MV-4-11 (cell line): Measurements from ENCODE around the gene ESYT2.
"Not testable (repeated sequence)": the region's sequence is repeated elsewhere in the genome, so short reads cannot be mapped to it uniquely, and the experiment has no call there.

Experiments used
- DNase-seq: peaks from one replicate; lab custom pipeline; 2025; lab: John Stamatoyannopoulos, UW

The ESYT2 gene, protein sequence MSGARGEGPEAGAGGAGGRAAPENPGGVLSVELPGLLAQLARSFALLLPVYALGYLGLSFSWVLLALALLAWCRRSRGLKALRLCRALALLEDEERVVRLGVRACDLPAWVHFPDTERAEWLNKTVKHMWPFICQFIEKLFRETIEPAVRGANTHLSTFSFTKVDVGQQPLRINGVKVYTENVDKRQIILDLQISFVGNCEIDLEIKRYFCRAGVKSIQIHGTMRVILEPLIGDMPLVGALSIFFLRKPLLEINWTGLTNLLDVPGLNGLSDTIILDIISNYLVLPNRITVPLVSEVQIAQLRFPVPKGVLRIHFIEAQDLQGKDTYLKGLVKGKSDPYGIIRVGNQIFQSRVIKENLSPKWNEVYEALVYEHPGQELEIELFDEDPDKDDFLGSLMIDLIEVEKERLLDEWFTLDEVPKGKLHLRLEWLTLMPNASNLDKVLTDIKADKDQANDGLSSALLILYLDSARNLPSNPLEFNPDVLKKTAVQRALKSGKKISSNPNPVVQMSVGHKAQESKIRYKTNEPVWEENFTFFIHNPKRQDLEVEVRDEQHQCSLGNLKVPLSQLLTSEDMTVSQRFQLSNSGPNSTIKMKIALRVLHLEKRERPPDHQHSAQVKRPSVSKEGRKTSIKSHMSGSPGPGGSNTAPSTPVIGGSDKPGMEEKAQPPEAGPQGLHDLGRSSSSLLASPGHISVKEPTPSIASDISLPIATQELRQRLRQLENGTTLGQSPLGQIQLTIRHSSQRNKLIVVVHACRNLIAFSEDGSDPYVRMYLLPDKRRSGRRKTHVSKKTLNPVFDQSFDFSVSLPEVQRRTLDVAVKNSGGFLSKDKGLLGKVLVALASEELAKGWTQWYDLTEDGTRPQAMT

DNA sequence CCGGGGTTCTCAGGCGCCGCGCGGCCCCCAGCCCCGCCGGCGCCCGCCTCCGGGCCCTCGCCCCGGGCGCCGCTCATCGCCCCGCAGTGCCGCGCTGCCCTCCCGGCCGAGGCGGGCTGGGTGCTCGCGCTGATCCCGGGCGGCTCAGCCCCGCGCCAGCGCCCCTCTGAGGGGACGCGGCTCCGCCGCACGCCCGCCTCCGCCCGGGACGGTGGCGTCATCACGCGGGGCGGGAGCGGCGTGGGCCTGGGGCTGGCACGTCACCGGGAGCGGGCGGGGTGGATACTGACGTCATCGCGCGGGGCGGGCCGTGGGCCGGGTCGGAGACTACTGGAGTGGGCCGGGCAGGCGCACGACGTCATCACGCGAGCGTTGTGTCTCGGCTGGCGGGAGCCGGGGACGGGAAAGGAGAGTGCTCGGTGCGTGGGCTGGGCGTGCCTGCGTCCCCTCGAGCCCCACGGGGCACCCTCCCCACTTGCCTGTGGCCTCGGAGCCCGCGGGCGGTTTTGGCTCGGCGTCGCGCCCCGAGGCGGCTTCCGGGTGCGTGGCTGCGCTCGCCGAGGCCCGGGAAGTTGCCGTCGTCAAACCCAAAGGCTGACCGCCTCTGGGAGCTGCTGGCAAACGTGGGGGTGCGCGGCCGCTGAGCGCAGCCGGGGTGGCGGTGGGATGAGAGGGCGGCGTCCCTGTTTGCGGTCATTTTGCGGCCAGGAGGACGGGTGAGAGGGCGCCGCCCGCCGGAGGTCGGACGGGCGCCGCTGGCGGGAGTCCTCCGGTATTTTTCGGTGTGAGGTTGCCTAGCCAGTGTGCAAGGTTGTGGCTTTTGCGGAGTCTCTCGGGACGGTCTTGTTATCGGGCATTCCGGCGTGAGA lies at the start of gene ESYT2:
Gene ESYT2, minus strand, starts transcription at position 168 of the 869 bp plus-strand sequence. Its CDS starts 91 bp downstream, at position 77.
- peak; percentile 94 for DNase-seq

DNA sequence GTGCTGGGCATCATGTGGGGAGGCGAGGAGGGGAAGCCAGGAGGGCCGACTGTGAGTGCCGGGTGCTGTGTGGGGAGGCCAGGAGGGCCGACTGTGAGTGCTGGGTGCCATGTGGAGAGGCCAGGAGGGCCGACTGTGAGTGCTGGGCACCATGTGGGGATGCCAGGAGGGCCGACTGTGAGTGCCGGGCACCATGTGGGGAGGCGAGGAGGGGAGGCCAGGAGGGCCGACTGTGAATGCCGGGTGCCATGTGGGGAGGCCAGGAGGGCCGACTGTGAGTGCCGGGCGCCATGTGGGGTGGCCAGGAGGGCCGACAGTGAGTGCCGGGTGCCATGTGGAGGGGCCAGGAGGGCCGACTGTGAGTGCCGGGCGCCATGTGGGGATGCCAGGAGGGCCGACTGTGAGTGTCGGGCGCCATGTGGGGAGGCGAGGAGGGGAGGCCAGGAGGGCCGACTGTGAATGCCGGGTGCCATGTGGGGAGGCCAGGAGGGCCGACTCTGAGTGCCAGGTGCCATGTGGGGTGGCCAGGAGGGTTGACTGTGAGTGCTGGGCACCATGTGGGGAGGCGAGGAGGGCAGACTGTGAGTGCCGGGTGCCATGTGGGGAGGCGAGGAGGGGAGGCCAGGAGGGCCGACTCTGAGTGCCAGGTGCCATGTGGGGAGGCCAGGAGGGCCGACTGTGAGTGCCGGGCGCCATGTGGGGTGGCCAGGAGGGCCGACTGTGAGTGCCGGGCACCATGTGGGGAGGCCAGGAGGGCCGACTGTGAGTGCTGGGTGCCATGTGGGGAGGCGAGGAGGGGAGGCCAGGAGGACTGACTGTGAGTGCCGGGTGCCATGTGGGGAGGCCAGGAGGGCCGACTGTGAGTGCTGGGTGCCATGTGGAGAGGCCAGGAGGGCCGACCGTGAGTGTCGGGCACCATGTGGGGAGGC lies 49.1 kb upstream of the ESYT2 start:
- not testable (repeated sequence) for DNase-seq

DNA sequence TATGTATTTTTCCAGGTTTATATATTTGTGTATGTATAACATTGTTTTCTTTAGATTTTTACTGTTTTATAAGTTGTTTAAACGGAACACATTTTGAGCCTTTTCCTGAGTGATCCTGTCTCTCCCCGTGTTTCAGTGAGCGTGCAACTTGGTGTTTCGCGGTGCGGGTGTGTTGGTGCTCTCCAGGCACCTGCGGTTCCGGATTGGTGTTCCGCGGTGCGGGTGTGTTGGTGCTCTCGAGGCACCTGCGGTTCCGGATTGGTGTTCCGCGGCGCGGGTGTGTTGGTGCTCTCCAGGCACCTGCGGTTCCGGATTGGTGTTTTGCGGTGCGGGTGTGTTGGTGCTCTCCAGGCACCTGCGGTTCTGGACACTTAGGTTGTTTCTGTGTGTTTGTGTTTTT lies 47.7 kb upstream of the ESYT2 start:
- DNase-seq, result no peak

DNA sequence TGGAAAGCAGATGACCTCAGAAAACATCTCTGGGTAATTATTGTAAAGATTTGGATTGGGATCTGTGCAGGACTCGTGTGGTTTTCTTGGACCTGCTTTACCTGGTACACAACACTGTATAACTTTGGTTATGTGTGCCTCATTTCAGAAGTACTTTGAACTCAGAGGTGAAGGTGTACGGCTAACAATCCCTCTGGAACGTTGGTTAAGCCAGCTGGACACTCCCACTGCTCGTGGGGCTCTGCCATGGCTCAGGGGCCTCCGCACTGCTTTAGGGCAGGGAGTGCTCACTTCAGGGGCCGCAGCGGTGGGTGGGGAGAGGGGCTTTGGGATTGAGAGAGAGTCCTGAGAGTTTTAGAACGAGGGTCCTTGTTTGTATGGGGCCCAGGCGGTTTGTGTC lies 40.6 kb upstream of the ESYT2 start:
- DNase-seq, result no peak

DNA sequence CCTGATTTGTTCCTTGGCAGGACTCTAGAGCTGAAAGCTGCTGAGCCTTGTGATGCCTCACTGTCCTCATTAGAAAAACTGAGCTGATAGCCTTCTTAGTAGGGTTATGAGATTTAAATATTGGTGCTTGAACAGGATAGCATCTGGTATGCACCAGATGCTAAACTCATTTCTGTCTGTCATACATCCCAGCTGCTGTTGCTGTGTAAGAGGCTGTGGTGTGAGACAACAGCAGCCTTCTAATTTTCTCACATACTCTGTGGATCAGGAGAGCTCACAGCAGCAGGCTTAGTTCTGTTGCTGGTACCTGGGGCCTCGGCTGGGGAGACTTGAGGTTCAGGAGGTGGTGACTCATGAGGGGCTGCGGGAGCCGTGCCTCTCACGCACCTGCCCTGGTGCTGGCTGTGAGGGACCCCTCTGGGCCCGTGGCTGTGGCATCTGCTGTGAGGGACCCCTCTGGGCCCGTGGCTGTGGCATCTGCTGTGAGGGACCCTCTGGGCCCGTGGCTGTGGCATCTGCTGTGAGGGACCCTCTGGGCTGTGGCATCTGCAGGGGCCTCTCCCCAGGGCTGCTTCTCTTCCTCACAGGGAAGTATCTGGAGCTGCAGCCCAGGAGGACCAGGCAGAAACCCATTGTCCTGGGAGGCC lies 39.6 kb upstream of the ESYT2 start:
- DNase-seq, result no peak

DNA sequence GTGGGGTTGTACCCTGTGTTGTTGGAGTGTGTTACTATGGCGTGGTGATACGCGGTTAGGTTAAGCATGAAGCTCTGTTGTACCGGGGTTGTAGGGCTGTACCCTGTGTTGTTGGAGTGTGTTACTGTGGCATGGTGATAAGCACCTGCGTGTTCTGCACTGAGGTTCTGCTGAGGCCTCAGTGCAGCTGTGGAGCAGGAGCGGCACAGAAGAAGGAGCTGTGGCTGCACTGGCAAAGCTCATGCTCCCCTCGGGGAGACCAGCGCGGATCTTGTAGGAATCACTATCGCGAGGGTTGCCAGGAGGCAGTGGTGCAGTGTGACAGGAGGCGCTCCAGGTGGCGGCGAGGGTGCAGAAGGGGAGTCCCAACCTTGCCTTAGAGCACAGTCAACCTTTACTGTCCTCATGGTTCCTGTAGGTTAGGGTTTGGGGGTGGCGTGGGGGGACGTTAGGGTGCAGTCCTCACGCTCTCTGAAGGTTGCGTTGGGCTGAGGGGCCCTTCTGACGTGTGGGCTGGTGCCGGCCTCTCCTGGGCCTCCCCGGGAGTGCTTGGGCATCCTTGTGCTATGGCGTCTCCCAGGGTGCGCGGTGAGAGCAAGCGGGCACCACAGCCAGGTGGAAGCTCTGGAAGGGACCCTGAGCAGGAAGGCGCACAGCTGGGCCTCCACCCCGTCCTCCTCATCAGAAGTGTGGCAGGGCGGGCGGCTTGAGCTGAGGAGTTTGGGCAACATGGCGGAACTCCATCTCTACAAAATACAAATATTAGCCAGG lies 38.1 kb upstream of the ESYT2 start:
- DNase-seq, result no peak

DNA sequence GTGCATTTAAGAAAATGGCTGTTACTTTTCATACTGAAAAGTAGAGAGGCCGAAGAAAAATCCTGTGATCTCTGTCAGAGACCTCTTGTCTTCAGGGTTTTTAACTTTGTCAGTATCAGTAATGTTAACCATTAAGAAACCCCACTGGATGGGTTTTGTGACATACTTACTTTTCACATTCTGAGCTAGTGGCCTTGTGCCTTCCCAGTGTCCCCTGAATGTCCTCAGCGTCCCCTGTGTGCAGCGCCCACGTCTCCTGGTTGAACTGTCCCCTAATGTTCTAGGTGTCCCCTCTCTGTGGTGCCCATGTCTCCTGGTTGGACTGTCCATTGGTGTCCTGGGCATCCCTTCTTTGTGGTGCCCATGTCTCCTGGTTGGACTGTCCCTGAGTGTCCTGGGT lies 36.7 kb upstream of the ESYT2 start:
- DNase-seq, result no peak

DNA sequence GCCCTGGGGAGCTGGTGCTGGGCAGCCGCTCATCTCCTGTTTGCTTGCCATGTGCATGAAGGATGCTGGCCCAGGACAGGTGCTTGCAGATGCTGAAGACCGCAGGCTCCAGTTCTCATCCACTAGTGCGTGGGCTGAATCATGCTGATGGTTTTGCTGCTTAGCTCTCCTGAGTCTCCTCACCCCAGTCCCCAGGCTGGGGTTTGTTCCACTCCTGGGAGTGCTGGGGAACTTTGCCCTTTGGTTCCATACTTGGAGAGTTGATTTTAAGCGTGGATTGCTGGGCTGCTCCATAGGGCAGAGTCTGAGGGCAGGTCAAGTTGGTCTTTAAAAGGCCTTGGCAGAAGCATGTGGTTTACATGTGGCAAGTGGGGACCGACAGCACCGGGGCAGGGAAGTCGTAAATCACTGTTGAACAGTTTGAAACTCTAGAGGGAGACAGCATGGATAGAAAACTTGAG lies 36.2 kb upstream of the ESYT2 start:
- peak; percentile 77 for DNase-seq

DNA sequence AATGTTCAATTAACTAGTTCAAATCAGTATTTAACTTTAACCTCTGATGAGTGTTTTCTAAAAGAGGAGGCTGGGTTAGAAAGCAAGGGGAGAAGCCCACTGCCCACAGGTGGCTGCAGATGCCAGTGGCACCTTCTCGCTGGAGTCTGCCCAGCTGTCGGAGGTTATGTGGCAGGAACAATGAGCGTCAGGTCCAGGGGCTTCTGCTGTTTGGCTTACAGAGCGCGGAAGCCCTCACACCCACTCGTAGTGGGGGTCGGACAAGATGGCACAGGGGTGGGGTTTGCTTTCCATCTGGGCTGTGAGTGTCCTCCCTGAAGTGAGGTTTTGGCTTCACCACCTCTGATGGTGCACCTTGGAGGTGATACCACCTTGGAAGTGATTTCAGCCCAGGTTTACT lies 35.5 kb upstream of the ESYT2 start:
- DNase-seq, result no peak

DNA sequence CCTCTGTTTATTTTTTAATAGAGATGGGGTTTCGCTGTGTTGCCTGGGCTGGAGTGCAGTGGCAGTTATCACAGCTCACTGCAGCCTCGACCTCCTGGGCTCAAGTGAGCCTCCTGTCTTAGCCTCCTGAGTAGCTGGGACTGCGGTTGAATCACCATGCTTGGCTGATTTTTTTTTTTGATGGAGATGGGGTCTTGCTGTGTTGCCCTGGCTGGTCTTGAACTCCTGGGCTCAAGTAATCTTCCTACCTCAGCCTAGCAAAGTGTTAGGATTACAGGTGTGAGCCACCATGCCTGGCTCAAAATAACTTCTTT lies 35.2 kb upstream of the ESYT2 start:
- no peak for DNase-seq

DNA sequence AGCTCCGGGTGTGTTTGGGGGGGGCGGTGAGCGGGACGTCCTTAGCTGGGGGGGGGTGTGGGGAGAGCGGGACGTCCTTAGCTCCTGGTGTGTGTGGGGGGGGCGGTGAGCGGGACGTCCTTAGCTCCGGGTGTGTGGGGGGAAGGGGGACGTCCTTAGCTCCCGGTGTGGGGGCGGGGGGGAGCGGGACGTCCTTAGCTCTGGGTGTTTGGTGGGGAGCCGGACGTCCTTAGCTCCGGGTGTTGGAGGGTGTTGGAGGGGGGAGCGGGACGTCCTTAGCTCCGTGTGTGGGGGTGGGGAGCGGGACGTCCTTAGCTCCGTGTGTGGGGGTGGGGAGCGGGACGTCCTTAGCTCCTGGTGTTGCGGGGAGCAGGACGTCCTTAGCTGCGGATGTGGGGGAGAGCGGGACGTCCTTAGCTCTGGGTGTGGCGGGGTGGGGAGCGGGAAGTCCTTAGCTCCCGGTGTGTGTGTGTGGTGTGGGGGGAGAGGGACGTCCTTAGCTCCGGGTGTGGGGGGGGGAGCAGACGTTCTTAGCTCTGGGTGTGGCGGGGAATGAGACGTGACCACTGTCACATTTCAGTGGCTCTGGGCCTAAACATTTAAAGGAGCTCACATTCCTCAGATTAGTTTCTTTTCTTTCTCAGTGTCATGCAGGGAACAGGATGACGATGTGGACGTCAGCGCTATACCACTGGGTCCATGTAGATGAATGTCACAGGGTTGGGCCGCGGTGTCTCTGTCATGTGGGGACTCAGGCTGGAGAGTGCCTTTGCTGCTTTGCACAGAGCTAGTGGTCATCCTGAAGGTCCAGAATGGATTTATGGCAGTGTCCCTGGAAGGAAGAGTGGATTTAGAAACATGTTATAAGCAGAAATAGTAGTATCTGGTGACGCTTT lies 34.5 kb upstream of the ESYT2 start:
- DNase-seq, result peak; percentile 43

DNA sequence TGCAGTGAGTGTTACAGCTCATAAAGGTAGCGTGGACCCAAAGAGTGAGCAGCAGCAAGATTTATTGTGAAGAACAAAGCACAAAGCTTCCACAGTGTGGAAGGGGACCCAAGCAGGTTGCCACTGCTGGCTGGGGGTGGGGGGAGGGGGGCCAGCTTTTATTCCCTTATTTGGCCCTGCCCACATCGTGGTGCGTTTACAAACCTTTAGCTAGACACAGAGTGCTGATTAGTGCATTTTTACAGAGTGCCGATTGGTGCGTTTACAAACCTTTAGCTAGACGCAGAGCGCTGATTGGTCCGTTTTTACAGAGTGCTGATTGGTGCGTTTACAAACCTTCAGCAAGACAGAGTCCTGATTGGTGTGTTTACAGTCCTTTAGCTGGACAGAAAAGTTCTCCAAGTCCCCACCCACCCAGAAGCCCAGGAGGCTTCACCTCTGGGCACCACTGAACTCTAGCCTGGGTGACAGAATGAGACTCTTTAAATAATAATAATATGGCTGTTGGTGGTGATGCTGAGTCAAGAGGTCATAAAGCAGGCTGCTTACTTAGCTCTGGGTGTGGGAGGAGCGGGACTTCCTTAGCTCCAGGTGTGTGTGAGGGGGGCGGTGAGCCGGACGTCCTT lies 33.8 kb upstream of the ESYT2 start:
- DNase-seq, result not testable (repeated sequence)

DNA sequence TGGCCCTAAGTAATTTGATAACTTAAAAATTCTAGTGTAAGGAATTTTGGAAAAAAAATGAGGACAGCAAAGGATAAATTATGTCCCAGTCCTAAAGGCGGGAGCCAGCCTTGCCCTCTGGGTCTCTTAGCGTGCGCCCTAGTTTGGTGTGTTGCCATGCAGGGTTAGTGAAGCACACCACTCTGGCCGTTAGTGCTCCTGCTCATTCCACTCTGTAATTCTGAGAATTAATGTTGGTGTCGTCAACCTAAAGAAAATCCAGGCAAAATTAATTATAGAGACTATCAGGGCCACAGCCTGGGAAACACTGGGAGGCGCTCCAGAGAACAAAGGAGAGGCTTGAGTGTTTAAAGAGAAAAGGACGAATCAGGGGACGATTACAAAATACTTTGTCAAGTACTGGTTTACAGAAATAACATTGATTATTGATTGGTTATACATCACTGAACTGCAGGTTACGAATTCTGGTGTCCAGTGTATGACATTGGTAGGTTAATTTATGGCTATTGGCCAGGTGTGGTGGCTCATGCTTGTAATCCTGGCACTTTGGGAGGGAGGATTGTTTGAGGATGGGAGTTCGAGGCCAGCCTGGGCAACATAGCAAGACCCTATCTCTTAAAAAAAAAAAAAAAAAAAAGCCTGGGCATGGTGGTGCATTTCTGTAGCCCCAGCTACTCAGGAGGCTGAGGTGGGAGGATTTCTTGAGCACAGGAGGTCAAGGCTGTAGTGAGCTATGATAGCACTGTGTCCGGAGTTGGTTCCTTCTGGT lies 32.8 kb upstream of the ESYT2 start:
- no peak for DNase-seq

DNA sequence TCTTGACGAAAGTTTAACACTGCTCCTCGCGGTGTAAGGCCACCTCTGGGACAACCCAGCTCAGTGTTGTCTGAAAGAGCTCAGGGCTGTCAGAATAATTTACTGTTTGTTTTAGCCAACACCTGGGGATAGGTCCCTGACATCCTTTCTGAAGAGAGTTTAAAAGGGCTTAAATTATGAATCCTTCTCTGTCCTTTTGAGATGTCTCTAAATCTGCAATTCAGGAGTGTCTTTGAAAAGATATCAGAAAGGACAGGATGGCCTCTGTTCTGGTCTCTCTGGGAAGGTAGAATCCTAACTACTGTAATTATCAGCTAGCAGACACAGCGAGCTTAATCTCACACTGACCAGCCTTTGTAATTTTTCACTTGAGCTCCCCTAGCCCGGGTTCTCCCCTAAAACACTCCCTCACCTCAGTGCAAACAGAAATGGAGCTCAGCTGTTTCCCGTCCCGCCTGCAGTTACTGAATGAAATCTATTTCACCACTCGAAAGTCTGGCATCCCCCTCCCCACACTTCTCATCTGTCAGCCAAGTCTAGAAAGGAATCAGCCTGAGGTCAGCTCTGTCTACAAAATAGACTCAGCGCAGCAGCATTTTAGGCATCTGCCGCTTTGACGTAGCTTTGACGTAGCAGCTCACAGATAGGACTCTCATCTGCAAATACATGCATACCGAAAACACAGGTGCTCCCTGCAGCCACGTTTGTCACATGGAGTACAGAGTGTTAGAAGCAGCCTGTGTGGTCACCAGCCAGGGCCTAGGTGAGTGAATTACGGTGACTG lies 31.9 kb upstream of the ESYT2 start:
- no peak for DNase-seq

DNA sequence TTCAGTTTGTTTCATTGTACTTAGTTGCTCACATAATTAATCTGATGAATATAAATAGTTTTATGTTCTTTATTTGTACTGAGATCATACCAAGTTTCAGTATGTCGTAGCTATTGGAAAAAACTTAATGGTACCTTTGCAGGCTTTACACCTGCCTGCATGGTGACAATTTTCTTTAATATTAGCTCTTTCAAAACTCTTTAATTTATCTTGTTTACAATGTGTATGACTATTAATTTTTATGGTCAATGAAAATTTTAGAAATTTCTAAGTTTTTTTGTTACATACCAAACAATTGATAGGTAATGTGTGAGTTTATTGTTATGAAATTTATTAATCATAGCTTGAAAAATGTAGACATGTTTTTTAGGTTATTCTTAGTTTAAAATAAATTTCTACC lies 31.1 kb upstream of the ESYT2 start:
- no peak for DNase-seq

DNA sequence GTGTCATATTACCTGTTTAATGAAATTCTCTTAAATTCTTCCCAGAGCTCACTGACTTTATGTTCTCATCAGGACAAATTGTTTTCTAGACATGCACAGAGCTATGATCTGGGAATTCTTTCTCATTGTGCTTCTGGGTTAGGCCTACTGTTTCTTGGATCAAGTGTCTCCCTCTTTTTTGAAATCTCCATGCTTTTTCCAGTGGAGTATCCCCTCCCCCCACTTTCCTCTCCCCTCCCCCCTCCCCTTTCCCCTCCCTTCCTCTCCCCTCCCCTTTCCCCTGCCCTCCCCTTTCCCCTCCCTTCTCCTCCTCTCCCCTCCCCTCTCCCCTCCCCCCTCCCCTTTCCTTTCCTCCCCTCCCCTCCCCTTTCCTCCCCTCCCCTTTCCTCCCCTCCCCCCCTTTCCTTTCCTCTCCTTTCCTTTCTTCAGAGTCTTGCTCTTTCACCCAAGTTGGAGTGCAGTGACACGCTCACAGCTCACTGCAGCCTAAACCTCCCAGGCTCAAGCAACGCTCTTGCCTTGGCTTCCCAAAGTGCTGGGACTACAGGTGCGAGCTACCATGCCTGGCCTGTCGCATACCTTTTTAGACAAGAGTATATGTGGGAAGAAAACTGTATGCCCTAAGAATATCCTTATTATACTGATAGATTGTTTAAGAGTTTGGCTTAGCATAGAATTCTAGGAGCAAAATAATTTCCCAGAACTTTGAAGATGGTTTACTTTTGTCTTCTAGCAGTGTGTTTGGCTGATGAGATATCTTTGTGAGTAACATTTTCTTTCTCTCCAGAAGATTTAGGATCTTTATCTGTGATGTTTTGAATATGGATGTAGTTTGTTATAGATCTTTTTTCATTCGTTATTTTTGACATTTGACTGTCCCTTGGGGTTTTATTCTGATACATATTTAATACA lies 29.5 kb upstream of the ESYT2 start:
- no peak for DNase-seq
